ENCODE data around the gene ADIPOR2. TPM values are rescaled to one million over a fixed set of nuclear protein-coding genes. Genes with fewer than 3 reads are reported as not detected.

Gene ADIPOR2
- polyA plus RNA-seq, 2 of the 4 experiments (the other 2 are of a cell fraction): 60.4 to 65.4 TPM

DNA sequence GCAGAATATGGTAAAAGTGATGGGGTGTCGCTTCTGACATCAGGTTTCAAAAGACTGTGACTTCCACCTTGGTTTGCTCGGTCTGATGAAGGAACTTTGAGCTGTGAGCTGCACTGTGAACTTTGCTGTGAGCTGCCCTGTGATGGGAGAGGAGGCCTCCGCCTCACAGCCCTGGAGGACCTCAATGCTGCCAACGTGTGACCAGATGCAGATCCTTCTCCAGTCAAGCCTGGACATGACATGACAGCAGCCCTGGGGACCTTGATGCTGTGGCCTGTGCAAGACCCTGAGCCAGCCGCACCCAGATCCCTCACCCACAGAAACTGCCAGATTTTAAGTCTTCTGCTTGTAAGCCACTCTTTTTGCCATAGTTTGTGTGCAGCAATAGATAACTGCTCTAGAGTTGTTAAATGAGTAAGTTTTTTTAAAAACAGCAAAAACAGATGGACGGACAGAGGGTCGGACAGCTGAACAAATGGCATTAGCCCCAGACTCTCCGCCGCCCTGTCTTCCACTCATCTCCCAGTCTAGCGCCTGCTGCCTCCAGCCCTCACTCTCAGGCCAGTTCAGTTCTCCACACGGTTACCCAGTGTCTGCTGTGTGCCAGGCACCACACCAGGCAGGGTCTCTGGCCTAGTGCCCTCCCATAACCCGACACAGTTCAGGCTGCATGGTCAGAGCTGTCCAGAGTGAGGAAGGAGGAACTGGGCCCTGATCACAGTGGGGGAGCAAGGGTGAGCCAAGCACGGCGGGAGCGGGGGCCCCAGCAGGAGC, 116.4 kb downstream of the ADIPOR2 start:
- CTCF ChIA-PET: interaction anchor here (1.5 to 3.6 kb wide), 2 partner anchors 12 to 133 kb away, joined by 5 to 15 read pairs; no protein-coding TSS in a partner anchor
- POLR2A ChIA-PET: no interaction called here
- no peak for TF ChIP-seq TP53 (CRISPR knock-in tag; IDR thresholded peaks at IDR 0.05)
- TF ChIP-seq RFX5 (IDR thresholded peaks at IDR 0.05): no peak
- no peak for TF ChIP-seq JUN (IDR thresholded peaks at IDR 0.05)
- TF ChIP-seq BHLHE40 (IDR thresholded peaks at IDR 0.05; ENCODE audit: low read depth, low read length): no peak
- TF ChIP-seq ZSCAN20 (CRISPR knock-in tag; IDR thresholded peaks at IDR 0.05): no peak
- no peak for TF ChIP-seq KDM5A (IDR thresholded peaks at IDR 0.05)
- TF ChIP-seq MAFK (IDR thresholded peaks at IDR 0.05; ENCODE audit: partially characterized antibody): no peak
- TF ChIP-seq RARB (CRISPR knock-in tag; IDR thresholded peaks at IDR 0.05): no peak
- no peak for TF ChIP-seq CHD4 (IDR thresholded peaks at IDR 0.05; ENCODE audit: borderline replicate concordance)
- no peak for TF ChIP-seq CHD2 (IDR thresholded peaks at IDR 0.05; ENCODE audit: low read length, partially characterized antibody)
- TF ChIP-seq PHF8 (IDR thresholded peaks at IDR 0.05; ENCODE audit: borderline replicate concordance, low read depth): no peak
- TF ChIP-seq GATA3 (IDR thresholded peaks at IDR 0.05; ENCODE audit: borderline replicate concordance): no peak
- TF ChIP-seq ZC3H11A (IDR thresholded peaks at IDR 0.05): no peak
- TF ChIP-seq FOSB (CRISPR knock-in tag; IDR thresholded peaks at IDR 0.05): no peak
- TF ChIP-seq, protein P1, sequence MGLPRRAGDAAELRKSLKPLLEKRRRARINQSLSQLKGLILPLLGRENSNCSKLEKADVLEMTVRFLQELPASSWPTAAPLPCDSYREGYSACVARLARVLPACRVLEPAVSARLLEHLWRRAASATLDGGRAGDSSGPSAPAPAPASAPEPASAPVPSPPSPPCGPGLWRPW (IDR thresholded peaks at IDR 0.05): no peak
- TF ChIP-seq NPAS2 (CRISPR knock-in tag; IDR thresholded peaks at IDR 0.05; ENCODE audit: borderline replicate concordance): no peak
- no peak for TF ChIP-seq EHF (CRISPR knock-in tag; IDR thresholded peaks at IDR 0.05)
- DNase-seq (ENCODE audit: low read depth in 1 of 2, low spot score in 1 of 2): no peak
- no peak overlapping the region for H3K4me2 ChIP-seq
- H3K27ac ChIP-seq: no peak overlapping the region
- H3K9me3 ChIP-seq: no peaks in the 10 kb centered on the region
- 76% methylated on average over 15 of the region's 15 CpGs for WGBS (ENCODE audit: missing lambda C conversion rate)
- H3K4me3 ChIP-seq: no peak overlapping the region
- 0 out of 3 replicates have a peak, but pooled peaks cover 4% of the 10 kb centered on the region for H3K4me1 ChIP-seq
- no peak for ATAC-seq
- FAIRE-seq: no peak

DNA sequence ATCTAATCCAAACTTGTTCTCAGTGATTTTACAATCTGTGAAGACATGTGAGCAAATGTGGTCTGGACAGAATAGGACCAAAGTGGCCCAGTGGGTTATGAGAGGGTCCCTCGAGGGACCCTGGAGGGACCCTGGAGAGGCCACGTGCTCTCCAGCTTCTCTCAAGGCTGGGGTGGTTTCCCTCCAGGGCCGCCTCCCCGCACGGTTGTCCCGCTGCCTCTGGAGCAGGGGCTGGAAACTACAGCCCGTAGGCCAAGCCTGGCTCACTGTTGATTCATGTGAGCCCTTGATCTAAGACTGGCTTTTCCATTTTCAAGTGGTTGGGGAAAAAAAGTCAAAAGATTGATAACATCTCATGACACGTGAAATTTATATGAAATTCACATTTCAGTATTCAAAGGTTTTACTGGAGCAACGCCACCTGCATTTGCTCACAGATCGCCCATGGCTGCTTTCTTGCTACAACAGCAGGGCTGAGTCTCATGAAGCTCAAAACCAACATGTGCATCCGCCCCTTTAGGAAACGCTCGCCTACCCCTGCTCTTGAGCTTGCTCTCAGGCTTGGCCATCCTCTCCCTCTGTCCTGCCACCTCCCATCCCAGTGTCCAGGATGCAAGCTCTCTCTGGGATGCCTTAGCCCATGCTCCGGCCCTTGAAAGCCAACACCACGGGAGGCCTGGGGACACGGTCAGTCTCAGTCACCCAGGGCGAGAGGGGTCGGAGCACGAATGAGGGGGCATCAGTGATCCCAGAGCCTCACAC, 117.3 kb downstream of the ADIPOR2 start:
- Histone ChIP-seq H3K27ac (no peak overlapping the region), H3K4me1 (0 out of 3 replicates have a peak, but pooled peaks cover 7% of the 10 kb centered on the region), H3K4me3 (no peak overlapping the region), H3K9me3 (no peaks in the 10 kb centered on the region), H3K4me2 (no peak overlapping the region)
- DNase-seq (ENCODE audit: low read depth in 1 of 2, low spot score in 1 of 2): no peak
- 79% methylated on average over 19 of the region's 19 CpGs for WGBS (ENCODE audit: missing lambda C conversion rate)
- no peak for FAIRE-seq
- ChIA-PET CTCF (interaction anchor here (1.2 to 3.6 kb wide), 2 partner anchors 132 to 483 kb away, joined by 3 to 15 read pairs; no protein-coding TSS in a partner anchor), POLR2A (no interaction called here)
- no peak for ATAC-seq
- TF ChIP-seq FOXS1 (CRISPR knock-in tag; IDR thresholded peaks at IDR 0.05): no peak
- no peak for TF ChIP-seq NFE2L2 (conservative IDR thresholded peaks at IDR 0.05; ENCODE audit: low read length)
- TF ChIP-seq CEBPB (IDR thresholded peaks at IDR 0.05): no peak

DNA sequence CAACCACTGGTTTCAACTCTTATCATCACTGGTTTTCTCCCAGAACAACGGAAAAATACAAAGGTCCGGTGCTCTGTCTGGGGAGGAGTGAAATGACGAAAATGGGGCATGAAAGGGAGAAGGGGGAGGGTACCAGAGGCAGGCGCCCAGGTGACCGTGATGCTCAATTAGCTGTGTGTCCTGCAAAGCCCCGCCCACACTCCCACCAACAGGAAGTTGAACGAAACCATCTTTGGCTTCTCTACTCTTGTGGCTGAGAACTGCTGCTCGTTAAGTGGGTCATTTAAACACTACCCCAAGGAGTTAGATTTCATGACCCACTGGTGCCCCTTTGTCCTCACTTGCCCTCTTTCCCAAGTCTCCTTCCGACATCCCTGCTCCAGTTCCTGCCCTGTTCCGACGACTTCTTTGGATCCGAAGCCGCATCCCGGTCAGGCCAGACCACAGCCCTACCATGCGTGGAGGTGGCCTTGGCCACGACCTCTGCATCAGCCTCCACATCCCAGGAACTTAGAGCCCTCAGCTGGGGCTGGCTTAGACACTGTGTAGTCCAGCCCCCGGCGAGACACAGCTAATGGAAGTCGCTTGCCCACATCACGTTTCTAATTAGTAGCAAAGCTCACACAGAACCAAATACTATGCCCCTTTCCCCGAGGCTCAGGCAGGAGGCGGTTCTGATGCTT, 118.1 kb downstream of the ADIPOR2 start:
- 79% methylated on average over 22 of the region's 22 CpGs for WGBS (ENCODE audit: missing lambda C conversion rate)
- DNase-seq (ENCODE audit: low read depth in 1 of 2, low spot score in 1 of 2) (no peak), ATAC-seq (no peak), FAIRE-seq (no peak)
- H3K27ac ChIP-seq: no peak overlapping the region
- no peak overlapping the region for H3K4me3 ChIP-seq
- CTCF ChIA-PET: interaction anchor here (1.2 to 3.6 kb wide), 2 partner anchors 131 to 482 kb away, joined by 3 to 15 read pairs; no protein-coding TSS in a partner anchor
- no peak overlapping the region for H3K4me2 ChIP-seq
- POLR2A ChIA-PET: no interaction called here
- no peaks in the 10 kb centered on the region for H3K9me3 ChIP-seq
- TF ChIP-seq CBX8 (IDR thresholded peaks at IDR 0.05) (no peak), RNF2 (IDR thresholded peaks at IDR 0.05; ENCODE audit: borderline replicate concordance, low read depth) (no peak), MAZ (IDR thresholded peaks at IDR 0.05; ENCODE audit: borderline replicate concordance, low read depth, low read length) (no peak), CHD4 (IDR thresholded peaks at IDR 0.05; ENCODE audit: borderline replicate concordance) (no peak), GATA3 (IDR thresholded peaks at IDR 0.05; ENCODE audit: borderline replicate concordance) (no peak), SREBF2 (IDR thresholded peaks at IDR 0.05) (no peak), PHF8 (IDR thresholded peaks at IDR 0.05; ENCODE audit: borderline replicate concordance, low read depth) (no peak), RAD21 (conservative IDR thresholded peaks at IDR 0.05 in 1 of 2, IDR thresholded peaks at IDR 0.05 in 1 of 2) (no peak), HOXB13 (CRISPR knock-in tag; IDR thresholded peaks at IDR 0.05; ENCODE audit: low read depth) (no peak), EHF (CRISPR knock-in tag; IDR thresholded peaks at IDR 0.05) (no peak), EHMT2 (IDR thresholded peaks at IDR 0.05; ENCODE audit: low read depth) (no peak), ESRRA (IDR thresholded peaks at IDR 0.05; ENCODE audit: borderline replicate concordance, low read length) (no peak), POLR2A (IDR thresholded peaks at IDR 0.05; ENCODE audit: low read length) (no peak)
- TF ChIP-seq, protein P2, sequence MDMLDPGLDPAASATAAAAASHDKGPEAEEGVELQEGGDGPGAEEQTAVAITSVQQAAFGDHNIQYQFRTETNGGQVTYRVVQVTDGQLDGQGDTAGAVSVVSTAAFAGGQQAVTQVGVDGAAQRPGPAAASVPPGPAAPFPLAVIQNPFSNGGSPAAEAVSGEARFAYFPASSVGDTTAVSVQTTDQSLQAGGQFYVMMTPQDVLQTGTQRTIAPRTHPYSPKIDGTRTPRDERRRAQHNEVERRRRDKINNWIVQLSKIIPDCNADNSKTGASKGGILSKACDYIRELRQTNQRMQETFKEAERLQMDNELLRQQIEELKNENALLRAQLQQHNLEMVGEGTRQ (IDR thresholded peaks at IDR 0.05): no peak
- TF ChIP-seq, protein P3, sequence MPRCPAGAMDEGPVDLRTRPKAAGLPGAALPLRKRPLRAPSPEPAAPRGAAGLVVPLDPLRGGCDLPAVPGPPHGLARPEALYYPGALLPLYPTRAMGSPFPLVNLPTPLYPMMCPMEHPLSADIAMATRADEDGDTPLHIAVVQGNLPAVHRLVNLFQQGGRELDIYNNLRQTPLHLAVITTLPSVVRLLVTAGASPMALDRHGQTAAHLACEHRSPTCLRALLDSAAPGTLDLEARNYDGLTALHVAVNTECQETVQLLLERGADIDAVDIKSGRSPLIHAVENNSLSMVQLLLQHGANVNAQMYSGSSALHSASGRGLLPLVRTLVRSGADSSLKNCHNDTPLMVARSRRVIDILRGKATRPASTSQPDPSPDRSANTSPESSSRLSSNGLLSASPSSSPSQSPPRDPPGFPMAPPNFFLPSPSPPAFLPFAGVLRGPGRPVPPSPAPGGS (IDR thresholded peaks at IDR 0.05): no peak
- 0 out of 3 replicates have a peak, but pooled peaks cover 8% of the 10 kb centered on the region for H3K4me1 ChIP-seq
